GM21717 (cell line): ENCODE measurements around the gene UNCX.

Source experiments
- ATAC-seq: cut with Tn5 transposase; IDR thresholded peaks from one replicate; pipeline ENCODE4 v1.9.1; 2021; ENCODE audit warnings: mild to moderate bottlenecking, moderate library complexity; ENCODE audit not compliant: unreplicated experiment

UNCX gene

GRCh38 chr7:1214516-1214915 is 18.2 kb upstream of the UNCX start:
- ATAC-seq, result no peak

DNA sequence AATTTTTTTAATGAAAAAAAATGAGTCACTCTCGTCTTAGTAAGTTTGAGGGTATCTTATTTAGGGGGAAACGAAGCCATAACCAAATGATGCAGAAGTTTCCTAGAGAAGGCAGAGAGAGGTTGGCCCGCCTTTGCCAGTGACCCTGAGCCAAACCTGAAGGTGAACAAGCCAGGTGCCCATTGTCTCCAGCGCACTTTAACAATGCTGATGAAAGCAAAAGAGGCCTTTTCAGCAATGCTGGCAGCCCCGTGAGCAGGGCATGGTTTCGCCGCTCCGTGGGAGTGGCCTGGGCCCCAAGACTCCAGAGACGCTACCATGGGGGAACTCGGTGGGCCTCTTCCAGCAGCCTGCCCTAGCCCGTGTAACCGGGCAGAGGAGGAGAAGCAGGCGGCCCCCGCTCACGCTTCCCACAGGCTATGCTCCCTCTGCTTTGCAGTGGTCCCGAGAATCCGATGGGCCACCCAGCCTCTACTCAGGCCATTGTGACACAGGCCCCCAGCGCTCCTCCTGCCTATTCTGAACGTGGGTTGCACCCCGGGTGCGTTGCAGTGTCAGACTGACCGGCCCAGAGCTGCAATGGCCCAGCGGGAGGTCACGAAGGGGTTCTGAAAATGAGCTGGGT is 14.0 kb upstream of the UNCX start:
- no peak for ATAC-seq

- ATAC-seq, result no peak
Observed at GRCh38 chr7:1219498-1219897, 13.2 kb upstream of the UNCX start.

DNA sequence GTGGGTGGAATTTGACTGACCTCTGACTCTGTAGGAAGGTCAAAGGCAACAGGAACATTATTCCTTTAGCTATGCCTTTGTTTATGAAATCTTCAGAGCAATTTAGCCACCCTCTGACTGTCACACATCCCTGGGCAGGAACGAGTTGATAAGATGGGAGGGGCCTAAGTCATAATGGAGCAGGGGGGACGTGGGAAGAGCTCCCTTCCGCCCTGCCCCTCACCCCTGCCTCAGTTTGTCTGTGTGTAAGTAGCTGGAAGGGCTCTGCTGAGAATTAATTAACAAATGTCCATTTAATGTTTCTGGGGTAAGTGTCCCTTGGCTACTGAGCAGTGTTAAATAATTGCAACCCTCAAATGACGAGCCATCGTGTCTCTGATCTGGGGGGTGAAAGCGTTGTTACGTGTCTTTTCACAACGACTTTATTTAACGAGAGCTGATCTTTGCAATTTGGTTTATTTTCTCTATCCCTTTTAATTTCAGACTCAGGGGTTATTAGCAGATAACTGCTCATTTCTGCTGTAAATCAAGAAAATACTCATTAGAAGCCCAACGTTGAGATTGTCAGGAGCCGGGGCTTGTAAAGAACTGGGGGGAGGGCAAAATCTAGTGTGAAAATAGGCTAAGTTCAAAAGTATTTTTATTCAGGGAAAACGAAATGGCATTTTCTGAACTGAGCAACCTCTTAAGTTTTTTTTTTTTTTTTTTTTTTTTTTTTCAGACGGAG is 12.5 kb upstream of the UNCX start:
- ATAC-seq, result no peak

DNA sequence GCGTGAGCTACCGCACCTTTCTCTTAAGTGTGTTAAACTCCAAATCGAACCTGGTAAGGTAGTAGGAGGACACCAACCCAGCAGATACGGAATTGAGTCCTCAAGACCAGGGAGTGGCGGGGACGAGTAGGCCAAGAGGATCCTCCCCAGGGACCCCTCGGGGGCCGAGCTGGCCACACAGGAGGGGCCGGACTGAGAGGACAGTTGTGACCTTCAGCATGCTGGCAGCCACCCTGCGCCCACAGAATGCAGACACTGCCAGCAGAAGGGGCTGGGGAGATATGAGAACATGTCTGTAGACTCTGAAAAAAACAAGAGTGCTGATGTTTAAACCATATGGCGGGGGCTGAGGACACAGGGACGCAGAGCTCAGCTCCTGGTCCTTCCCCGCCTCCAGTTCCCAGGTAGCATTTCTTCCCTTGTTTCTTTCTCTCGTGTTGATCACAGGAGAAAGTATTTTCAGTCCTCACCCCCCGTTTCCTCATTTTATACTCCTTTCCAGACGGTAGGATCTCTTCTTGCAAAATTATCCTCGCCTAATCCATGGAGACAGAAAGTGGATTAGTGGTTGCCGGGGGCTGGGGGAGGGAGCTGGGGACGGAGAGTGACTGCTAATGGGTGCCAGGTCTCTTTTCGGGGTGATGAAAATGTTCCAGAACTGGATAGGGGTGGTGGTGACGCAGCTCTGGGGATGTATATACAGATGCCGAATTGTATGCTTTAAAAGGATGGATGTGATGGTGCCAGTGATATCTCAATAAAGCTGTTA is 11.5 kb upstream of the UNCX start:
- no peak for ATAC-seq

- no peak for ATAC-seq
Observed at GRCh38 chr7:1223196-1223981, 9.3 kb upstream of the UNCX start.

DNA sequence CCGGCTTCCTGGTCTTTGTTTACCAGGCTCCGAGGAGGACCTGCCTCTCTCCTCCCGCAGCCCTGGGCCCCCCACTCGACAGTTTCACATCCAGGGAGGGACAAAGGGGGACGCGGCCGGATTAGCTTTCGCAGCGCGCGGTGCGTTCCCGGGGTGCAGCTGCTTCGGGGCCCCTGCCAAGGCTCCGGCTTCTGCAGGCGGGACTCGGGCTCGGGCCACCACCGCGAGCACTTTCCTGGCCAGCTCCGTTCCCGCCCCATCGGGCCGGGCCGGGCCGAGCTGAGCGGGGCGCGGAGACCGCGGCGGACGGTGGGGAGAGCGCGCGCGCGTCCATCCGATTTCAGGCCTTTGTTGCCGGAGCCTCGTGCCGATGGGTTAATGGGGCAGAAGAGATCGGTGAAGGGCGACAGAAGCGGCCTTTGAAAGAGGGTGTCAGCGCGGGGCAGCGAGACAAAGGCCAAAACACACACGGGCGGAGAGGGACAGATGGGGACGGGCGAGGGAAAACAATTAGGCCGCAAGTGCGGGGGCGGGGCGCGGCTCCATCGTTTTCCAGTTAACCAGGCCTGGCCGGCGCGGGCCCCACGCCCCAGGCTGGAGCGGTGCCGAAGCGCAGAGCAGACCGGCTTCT is 8.5 kb upstream of the UNCX start:
- ATAC-seq, result no peak

- ATAC-seq, result no peak
Observed at GRCh38 chr7:1225030-1225429, 7.6 kb upstream of the UNCX start.

- ATAC-seq, result no peak
Observed at GRCh38 chr7:1225441-1226185, 7.1 kb upstream of the UNCX start.

- ATAC-seq, result no peak
Observed at GRCh38 chr7:1226186-1226901, 6.3 kb upstream of the UNCX start.

DNA sequence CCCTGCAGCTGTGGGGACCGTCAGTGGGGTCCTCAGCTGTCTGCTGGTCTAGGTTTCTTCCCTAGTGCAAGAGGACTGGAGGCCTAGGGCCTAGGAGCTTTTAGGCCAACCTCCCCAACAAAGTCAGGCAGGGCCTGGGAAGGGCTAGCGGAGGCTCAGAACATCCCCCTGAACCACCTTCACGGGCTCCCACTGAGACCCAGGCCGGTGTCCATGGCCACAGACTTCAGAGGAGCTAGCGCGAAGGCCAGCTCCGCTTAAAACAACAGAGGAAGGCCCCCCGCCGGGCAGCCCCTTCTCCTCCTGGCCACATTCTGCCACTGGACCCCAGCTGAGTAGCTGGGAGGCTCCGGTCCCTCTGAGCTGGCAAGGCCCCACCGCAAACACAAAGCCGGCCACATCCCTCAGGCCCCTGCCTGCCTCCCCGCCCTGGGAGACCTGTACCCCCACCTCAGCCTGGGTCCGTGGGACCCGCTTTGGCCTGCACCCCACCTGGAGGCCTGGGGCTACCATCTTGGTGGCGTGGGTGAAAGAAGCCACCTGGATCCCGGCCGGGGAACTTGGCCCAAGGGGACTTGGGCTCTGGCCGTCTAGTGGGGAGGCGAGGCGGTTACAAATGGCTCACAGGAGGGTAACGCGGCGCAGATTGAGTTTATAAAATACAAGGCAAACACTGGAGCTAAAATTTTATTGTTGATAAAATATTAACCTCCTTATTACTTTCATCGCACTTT is 5.4 kb upstream of the UNCX start:
- no peak for ATAC-seq

DNA sequence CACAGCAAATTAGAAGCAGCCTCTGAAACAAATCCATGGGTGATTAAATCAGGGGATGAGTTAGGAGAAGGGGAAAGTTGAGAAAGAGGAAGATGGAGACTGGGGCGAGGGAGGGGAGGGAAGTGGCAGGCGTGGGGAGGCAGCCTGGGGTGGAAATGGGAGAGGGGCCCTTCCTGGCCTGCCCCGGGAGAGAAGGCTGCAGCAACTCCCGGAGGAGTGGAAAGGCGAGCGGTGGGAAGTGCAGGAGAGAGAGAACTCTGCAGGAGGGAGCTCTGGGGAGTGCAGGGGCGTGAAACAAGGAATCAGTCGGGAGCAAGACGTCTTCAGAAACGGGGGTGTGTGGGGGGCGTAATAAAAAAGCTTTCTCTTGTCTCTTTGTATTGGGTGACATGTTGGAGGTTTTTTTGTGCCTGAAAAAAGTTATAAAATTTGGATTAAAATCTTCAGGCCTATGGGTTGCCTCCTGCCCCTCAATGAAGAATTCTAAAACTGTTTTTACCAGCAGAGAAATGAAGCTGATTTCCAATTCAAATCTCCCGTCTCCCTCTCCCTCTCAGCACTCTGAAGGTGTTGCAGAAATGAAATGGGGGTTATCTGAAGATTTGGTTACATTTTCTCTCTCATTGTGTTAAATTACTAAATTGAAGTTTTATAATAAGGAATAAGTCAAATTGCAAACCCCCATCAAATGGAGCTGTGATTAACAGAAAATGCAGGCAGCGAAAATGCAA is 4.7 kb upstream of the UNCX start:
- no peak for ATAC-seq

DNA sequence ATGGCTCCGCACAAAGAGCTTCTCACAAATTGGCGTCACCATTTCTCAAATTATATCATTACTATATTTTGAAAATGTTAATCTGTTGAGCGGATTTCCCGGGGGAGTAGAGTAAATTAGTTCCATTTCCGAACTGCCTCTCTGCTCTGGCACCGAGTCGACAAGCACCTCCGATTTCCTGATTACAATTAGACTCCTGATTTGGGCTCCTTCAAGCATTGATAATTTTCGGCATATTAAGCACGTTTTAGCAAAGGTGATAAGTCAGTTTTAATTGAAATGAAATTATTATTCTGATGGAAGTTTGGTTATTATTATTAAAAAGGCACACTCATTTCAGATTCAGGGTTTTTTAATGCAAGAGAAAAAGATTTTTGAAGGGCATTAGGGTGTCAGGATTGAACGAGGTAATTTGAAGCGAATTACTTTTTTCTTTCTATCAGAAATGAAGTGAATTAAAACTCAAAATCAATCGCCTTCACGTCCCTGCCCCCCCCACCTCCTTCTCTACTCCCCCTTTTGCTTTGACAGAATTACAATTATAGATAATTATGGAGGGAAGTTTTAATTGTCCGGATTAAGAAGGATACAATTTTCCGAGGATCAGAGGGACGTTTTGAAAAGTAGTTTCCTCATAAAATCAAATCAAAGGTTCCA is 4.0 kb upstream of the UNCX start:
- ATAC-seq, result no peak

- ATAC-seq, result no peak
Observed at GRCh38 chr7:1229202-1229947, 3.3 kb upstream of the UNCX start.

DNA sequence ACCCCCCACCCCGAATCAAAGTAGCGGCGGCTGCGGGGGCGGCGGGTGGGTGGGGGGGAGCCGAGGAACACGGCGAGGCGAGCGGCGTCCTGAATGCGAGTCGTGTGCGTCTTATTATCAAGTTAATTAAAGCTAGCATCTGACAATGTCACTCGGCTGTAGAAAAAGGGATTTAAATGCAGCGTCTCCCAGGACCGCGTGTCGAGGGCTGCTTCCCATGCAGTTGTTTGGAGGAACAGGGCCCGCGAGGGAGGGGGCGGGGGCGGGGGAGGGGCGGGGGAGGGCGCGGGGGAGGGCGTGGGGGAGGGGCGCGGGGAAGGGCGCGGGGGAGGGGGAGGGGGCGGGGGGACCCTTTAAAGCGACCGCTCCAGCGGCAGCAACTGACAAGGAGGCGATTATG is 2.7 kb upstream of the UNCX start:
- no peak for ATAC-seq

- no peak for ATAC-seq
Observed at GRCh38 chr7:1230411-1231213, 2.1 kb upstream of the UNCX start.
